ENCODE results near the gene MRPS2.

DNA sequence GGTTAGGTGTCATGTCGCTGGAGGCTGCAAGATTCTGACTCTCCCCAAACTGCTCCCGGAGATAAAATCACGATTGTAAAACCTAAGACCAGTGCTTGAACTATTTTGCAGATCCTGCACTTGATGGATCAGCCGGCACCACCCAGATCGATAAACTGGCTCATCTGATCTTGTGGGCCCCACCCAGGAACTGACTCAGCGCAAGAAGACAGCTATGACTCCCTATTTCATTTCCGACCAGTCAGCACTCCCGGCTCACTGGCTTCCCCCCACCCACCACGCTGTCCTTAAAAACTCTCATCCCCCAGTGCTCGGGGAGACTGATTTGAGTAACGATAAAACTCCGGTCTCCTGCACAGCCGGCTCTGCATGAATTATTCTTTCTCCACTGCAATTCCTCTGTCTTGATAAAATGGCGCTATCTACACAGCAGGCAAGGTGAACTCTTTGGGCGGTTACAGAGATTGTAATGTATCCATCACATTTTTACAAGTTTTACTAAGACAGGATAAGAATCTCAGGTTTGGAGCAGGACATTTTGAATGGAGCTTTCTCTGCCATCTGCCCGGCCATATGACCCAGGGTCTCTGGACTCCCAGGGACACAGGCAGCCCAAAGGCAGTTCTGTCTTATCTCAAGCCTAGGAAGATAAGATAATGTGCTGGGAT, 31.5 kb upstream of the MRPS2 start:
- TF ChIP-seq, protein P1, sequence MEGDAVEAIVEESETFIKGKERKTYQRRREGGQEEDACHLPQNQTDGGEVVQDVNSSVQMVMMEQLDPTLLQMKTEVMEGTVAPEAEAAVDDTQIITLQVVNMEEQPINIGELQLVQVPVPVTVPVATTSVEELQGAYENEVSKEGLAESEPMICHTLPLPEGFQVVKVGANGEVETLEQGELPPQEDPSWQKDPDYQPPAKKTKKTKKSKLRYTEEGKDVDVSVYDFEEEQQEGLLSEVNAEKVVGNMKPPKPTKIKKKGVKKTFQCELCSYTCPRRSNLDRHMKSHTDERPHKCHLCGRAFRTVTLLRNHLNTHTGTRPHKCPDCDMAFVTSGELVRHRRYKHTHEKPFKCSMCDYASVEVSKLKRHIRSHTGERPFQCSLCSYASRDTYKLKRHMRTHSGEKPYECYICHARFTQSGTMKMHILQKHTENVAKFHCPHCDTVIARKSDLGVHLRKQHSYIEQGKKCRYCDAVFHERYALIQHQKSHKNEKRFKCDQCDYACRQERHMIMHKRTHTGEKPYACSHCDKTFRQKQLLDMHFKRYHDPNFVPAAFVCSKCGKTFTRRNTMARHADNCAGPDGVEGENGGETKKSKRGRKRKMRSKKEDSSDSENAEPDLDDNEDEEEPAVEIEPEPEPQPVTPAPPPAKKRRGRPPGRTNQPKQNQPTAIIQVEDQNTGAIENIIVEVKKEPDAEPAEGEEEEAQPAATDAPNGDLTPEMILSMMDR (optimal IDR thresholded peaks at IDR 0.05 in 1 of 3, IDR thresholded peaks at IDR 0.05 in 1 of 3, conservative IDR thresholded peaks at IDR 0.05 in 1 of 3; ENCODE audit: extremely low read depth in 1 of 3, insufficient read depth in 2 of 3, low read length in 3 of 3), result no peak
- TF ChIP-seq EZH2 (IDR thresholded peaks at IDR 0.05; ENCODE audit: low read length), result no peak

All from keratinocyte (primary cell).